HTR-8/SVneo (cell line): ENCODE results near the gene ATP6V1G3.
"Not testable (repeated sequence)": the region's sequence is repeated elsewhere in the genome, so short reads cannot be mapped to it uniquely, and the experiment has no call there.

Source experiments
- DNase-seq: peaks from one replicate; pipeline ENCODE4 v3.0.0; 2011; ENCODE audit warnings: low spot score, mixed read lengths; ENCODE audit not compliant: insufficient read length
- FAIRE-seq: peaks from 2 replicates; lab custom pipeline; 2011; peaks lifted over from hg19 to GRCh38; lab: Jason Lieb, UNC

The ATP6V1G3 gene

GRCh38 chr1:198544265-198544664 lies 3.8 kb upstream of the ATP6V1G3 start:
- no peak for FAIRE-seq
- no peak for DNase-seq

- DNase-seq (no peak), FAIRE-seq (no peak)
Measured at GRCh38 chr1:198543670-198544260, 3.3 kb upstream of the ATP6V1G3 start.

- DNase-seq (no peak), FAIRE-seq (no peak)
Measured at GRCh38 chr1:198542632-198543031, 2.2 kb upstream of the ATP6V1G3 start.

GRCh38 chr1:198541737-198542136 lies 1.3 kb upstream of the ATP6V1G3 start:
- DNase-seq, result no peak
- no peak for FAIRE-seq

- FAIRE-seq (no peak), DNase-seq (no peak)
Measured at GRCh38 chr1:198538579-198539364, 1.7 kb downstream of the ATP6V1G3 start.

GRCh38 chr1:198535631-198536030 lies 4.8 kb downstream of the ATP6V1G3 start:
- no peak for FAIRE-seq

GRCh38 chr1:198534548-198535418 lies 5.7 kb downstream of the ATP6V1G3 start:
- FAIRE-seq, result no peak
- DNase-seq, result no peak

More at GRCh38 chr1:198535631-198536030, 4.8 kb downstream of the ATP6V1G3 start:
- DNase-seq, result no peak

- no peak for FAIRE-seq
- DNase-seq, result no peak
Measured at GRCh38 chr1:198531891-198532290, 8.6 kb downstream of the ATP6V1G3 start.

GRCh38 chr1:198530953-198531352 lies 9.5 kb downstream of the ATP6V1G3 start:
- no peak for FAIRE-seq
- no peak for DNase-seq

- DNase-seq (peak; percentile 34), FAIRE-seq (no peak)
Measured at GRCh38 chr1:198529414-198529813, 11.1 kb downstream of the ATP6V1G3 start.

GRCh38 chr1:198528364-198528763 lies 12.1 kb downstream of the ATP6V1G3 start:
- DNase-seq, result peak; percentile 14
- FAIRE-seq, result no peak

GRCh38 chr1:198524556-198524955 lies 15.9 kb downstream of the ATP6V1G3 start:
- FAIRE-seq, result no peak
- no peak for DNase-seq

- not testable (repeated sequence) for FAIRE-seq
Measured at GRCh38 chr1:198524127-198524526, 16.4 kb downstream of the ATP6V1G3 start.

GRCh38 chr1:198523182-198523950 lies 17.1 kb downstream of the ATP6V1G3 start:
- FAIRE-seq, result no peak
- no peak for DNase-seq

More at GRCh38 chr1:198524127-198524526, 16.4 kb downstream of the ATP6V1G3 start:
- DNase-seq, result not testable (repeated sequence)

GRCh38 chr1:198520524-198521254 lies 19.8 kb downstream of the ATP6V1G3 start:
- no peak for FAIRE-seq
- DNase-seq, result no peak

- FAIRE-seq, result no peak
- no peak for DNase-seq
Measured at GRCh38 chr1:198519639-198520501, 20.6 kb downstream of the ATP6V1G3 start.

GRCh38 chr1:198517623-198518199 lies 22.8 kb downstream of the ATP6V1G3 start:
- FAIRE-seq (no peak), DNase-seq (no peak)

GRCh38 chr1:198500096-198500495 lies 40.4 kb downstream of the ATP6V1G3 start:
- FAIRE-seq (no peak), DNase-seq (no peak)
